Activated naive CD4-positive, alpha-beta T cell treated with Interleukin-2 at 50 U/mL for 16 hours (primary cell): ENCODE measurements around the gene GPRC5C.
"Not testable (repeated sequence)": the region's sequence is repeated elsewhere in the genome, so short reads cannot be mapped to it uniquely, and the experiment has no call there.

Experiments
- DNase-seq: peaks from one replicate; pipeline ENCODE4 v3.0.0-alpha.2; 2020

GPRC5C gene, protein sequence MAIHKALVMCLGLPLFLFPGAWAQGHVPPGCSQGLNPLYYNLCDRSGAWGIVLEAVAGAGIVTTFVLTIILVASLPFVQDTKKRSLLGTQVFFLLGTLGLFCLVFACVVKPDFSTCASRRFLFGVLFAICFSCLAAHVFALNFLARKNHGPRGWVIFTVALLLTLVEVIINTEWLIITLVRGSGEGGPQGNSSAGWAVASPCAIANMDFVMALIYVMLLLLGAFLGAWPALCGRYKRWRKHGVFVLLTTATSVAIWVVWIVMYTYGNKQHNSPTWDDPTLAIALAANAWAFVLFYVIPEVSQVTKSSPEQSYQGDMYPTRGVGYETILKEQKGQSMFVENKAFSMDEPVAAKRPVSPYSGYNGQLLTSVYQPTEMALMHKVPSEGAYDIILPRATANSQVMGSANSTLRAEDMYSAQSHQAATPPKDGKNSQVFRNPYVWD

DNA sequence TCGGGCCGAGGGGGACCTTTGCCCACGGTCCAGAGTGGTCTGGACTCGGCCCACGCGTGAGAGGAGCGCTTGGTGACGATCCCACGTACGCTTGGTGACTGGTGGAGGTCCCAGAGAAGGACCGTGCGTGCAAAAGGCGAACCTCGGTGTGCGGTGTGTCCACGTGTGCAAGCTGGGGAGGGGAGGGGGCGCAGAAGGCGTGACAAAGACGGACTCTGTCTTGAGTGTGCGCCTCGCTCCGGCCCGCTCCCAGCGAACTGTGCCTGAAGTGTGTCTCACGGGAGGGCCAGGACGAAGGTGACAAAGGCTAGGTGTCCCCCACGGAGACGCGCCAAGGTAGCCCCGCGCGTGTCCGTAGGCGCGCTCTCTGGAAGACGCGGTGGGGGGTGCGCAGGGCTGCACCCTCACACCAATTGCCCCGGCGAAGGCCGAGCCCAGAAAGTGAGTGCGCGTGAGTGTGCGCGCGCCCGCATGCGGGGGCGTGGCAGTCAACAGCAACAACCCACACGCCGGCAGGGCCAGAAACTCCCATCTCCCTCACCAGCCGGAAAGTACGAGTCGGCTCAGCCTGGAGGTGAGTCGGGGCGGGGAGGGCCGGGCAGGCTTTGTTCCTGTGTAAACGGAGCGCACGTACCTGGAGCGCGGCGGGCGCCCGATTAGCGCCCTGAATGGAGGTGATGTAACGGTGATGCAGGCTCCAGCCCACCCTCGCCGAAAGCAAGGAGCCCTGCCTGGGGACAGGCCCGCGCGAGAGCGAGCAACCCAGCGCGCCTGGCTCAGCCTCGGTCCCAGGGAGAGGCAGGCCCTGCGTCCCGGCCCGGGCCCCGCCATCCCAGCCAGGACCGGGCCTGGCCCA lies at the start of gene GPRC5C:
Gene GPRC5C, plus strand, starts transcription at position 521 of the 856 bp plus-strand sequence. CDS start 7,689 bp downstream, outside the sequence.
- peak; percentile 53 for DNase-seq

DNA sequence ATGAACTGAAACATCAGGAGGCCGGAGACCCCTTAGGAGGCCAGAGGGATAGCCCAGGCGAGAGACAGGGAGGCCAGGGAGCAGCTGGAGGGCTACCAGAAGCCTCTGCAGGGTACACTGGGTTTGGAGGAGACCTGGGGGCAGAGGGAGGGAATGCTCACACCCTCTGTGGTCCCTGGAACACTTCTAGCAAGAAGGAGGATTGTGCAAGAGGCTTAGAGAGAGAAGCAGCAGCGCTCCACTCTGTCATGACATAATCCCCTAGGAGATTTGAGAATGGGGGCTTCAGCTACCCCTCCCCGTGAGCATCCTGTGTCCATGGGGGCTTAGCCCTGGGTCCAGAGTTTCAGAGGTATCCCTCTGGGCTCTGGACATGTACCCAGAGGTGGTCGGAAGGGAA lies 48.7 kb upstream of the GPRC5C start:
- DNase-seq, result no peak

DNA sequence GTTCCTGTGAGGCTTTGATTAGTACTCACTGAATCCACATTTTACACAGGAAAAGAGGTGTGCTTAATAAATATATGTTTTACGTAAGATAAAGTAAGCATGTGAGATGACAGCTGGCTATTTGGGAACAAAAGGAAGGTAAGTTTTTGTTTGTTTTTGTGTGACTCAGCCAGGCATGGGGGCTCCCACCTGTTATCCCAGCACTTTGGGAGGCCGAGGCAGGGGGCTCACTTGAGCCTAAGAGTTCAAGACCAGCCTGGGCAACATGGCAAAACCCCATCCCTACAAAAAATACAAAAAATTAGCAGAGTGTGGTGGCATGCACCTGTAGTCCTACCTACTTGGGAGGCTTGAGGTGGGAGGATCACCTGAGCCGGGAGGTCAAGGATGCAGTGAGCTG lies 46.7 kb upstream of the GPRC5C start:
- no peak for DNase-seq

DNA sequence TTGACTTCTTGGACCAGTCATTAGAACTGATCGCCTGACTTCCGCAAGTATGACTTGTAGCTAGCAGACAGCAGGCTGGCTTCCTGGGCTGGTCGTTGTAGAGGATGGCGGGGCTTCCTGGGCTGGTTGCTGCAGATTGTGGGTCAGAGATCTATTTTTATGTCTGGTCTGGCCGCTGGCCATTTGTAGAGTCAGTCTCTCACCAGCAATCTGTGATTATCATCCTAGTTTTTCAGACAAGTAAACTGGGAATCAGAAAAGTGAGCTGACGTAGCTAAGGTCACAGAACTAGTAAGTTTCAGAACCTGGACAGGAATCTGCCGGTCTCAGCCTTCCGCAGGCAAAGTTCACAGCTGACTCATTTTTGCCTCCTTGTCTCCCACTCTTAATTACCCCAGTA lies 45.5 kb upstream of the GPRC5C start:
- DNase-seq, result no peak

DNA sequence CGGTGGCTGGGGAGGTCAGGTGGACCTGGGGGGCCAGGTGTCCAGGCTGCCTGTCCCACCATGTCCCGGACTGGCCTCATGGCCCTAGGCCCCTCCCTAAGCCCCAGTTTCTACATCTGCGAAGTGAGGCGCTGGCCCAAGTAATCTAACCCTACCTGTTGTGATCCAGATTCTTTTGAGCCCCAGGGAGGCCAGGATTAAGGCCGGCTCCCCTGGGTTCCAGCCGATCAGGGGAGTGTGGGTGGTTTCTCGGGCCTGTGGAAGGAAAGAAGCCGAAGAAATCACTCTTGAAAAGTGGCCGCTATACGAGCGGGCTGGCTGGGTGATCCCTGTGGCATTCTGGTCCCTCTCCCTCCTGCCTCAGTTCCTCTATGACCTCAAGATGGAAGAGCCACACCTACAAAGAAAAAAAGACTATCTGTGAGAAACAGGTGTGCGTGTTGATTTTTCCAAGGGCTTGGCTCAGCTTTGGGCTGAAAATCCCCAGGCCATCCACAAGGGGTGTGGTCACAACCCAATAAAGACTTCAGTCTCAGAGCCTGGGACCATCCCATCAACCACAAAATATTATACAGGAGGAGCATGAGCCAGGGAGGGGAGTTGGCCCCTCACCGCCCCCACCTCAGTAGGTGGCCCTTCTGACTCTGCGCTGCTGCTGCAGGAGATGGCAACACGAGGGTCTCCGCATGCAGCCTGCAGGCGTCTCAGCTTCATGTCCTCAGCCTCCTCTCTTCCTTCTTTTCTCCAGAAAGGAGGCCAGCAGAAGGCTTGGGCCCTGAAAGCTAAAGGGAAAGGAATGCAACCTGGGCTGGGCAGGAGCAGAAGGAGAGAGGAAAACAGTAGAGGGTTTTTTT lies 44.3 kb upstream of the GPRC5C start:
- DNase-seq, result no peak

DNA sequence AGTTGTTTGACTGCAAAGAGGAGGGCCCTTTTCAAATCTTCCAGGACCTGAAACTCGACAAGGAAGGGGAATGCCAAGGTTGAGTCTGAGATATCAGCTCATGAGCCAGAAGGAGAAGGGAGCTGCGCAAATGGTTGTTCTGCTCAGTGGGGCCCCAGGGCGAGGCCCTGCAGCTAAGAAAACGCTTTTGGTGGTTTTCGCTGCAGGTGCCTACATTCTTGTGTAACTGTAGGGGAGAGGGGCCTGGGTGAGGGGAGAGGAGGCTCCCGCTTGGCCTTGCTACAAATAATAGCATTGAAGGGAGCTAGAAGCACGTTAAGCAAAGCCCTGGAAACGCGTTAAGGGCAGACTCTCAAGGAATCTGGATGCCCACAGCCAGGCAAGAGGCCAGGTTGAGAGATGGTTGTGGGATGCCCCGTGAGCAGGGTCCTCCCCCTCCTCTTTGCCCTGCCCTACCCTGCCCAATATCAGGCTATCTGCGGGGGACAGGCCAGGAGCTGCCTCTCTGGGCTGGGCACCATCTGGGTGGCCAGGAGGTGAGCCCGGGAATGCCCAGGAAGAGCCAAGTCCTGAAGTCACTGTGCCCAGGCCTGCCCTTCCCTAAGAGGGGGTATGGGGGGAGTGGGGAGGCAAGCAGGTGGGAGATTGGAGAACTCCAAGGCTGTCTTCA lies 42.7 kb upstream of the GPRC5C start:
- DNase-seq, result no peak

DNA sequence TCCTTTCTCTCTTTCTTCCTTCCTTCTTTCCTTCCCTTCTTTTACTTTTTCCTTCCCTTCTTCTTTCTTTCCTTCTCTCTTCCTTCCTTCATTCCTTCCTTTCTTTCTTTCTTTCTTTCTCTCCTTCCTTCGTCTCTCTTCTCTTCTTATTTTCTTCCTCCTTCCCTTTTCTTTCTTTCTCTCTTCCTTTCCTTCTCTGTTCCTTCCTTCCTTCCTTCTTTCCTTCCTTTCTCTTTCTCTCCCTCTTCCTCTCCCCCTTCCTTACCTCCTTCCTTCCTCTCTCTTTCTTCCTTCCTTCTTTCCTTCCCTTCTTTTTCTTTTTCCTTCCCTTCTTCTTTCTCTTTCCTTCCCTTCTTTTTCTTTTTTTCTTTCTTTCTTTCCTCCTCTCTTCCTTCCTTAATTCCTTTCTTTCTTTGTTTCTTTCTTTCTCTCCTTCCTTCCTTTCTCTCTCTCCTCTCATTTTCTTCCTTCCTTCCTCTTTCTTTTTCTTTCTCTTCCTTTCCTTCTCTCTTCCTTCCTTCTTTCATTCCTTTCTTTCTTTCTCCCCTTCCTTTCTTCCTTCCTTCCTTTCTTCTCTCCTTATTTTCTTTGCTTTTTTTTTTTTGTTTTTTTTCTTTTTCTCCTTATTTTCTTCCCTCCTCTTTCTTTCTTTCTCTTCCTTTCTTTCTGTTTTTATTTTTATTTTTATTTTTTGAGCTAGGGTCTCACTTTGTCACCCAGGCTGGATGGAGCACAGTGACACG lies 41.8 kb upstream of the GPRC5C start:
- DNase-seq, result no peak

DNA sequence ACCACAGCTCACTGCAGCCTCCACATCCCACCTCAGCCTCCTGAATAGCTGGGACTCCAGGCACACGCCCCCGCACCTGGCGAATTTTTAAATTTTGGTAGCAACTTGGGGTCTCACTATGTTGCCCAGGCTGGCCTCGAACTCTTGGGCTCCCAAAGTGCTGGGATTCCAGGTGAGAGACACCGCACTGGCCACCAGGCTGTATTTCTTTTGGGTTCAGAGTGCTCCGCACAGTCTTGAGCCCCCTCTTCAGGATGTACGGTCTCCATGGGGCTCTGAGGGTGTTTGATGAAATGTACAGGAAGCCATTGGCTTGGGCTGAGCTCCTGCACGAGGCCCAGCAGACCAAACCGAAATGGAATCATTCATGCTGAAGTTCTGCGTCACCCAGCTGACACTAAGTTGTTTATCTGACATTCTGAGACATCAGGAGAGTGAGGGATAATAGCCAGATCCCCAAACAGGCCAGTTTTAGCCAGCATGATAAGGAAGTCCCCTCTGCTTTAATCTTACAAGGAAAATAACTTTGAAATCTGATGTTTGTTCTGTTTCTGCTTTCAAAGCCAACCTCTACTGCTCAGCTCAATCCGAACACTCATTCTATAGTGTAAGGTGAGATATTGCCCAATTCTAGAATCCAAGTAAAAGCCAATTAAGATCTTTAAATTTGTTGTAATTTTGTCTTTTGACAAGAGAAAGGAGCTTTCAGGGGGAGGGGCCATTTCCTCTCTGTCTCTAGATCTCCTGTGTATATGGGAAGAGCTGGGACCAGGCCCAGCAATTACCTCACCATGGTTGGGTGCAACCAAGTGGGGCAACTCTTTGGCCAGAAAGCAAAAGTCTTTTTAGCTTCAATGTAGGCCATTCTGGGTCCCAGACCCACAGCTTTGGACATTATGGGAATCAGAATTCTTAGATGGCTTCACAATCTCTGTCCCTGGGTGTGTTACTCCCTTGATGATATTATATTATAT lies 40.9 kb upstream of the GPRC5C start:
- no peak for DNase-seq

DNA sequence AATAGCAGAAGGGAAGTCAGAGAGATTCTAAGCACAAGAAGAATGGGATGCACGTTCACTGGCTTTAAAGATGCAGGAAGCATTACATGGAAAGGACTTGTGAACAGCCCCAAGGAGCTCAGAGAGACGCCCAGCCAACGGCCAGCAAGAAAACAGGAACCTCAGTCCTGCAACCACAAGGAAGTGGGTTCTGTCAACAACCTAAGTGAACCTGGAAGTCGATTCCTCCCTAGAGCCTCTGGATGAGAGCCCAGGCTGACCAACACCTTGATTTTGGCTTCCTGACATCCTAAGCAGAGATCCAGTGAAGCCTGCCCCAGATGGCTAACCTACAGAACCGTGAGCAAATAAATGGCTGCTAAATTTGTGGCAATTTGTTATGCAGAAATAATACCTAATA lies 40.1 kb upstream of the GPRC5C start:
- no peak for DNase-seq

DNA sequence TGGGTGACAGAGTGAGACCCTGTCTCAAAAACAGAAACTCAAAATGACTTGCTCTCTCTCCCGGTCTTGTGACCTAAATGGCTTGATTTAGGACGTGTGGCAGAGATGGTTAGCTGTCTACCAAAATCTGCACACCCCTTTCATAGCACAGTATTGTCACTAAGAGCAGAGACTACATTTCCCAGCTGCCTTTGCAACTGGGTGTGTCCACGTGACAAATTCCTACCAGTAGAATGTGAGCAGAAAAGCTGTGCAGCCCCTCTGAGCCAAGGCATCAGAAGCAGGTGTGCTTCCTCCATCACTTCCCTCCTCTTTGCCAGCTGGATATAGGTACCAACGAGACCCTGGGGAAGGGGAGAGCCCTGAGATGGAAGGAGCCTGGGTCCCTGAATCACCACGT lies 39.0 kb upstream of the GPRC5C start:
- DNase-seq, result no peak

DNA sequence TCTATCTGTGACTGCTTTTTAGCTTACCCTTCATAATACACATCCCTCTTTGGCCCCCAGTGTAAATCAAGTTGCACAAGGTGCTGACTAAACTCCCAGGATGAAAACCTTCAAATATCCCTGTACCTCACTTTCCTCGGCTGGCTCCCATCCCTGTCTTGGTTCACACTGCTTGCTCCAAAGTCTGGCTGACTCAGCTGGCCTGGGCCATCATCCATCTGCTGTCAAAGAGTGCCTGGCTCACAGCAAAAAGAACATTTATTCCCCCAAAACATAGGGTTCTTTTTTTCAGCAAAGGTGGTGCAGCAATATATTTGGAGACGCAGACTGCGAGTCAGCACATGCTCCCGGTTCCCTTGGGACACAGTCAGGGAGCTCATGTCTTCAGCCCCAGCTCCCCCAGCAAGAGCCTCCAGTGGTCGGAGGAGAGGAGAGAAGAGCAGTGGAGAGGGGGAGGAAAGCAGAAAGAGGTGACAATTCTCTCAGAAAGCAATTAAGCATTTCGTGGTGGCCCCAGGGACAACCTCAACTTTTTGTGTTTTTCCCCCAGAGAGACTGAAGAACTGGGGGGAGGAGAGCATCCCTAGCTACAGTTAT lies 38.4 kb upstream of the GPRC5C start:
- no peak for DNase-seq

DNA sequence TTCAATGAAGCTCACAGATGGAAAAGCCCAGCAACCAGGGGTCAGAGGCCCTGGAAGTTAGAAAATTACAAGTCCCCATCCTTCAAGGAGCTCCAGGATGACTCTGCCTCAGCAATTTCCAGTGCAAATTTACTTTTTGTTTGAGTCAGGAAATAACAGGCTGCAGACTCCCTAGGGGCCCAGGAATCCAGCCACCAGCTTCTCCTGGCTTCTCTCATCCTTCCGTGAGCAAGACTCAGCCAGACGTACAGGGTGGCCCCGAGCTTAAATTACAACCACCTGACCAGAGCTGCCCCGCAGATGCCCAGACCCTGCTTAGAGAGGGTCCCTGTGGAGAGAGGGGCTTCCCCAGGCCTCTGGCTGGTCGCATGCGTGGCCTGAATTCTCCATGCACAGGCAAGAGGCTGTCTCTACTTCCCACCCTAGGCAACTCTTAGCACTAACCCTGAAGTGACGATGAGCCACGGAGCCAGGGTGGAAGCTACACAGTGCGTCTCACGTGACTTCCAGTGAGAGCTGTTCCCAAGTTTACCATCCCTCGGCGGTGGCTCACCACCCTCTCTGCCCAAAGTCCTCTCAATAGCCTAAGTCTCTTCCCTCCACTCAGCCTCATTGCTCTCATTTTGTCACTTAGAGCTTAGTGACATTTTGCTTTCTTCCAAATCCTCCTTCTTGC lies 37.5 kb upstream of the GPRC5C start:
- DNase-seq, result no peak

DNA sequence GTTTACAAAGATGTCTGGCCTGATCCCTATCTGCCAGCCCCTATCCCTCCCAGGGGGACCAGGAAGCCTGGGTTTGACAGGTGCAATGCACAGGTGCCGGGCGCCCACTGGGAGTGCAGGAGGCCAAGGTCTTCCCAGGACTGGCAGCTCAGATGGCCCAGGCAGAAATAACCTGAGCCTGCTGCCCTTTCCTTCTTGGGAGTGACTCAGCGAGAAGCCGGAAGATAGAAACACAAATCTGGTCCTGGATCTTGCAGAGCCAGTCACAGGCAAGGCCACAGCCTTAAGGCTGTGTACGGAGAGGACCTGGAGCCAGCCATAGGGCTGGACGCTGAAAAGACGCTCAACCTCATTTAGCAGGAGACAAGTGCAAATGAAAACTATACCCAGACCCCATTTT lies 36.9 kb upstream of the GPRC5C start:
- DNase-seq, result no peak

DNA sequence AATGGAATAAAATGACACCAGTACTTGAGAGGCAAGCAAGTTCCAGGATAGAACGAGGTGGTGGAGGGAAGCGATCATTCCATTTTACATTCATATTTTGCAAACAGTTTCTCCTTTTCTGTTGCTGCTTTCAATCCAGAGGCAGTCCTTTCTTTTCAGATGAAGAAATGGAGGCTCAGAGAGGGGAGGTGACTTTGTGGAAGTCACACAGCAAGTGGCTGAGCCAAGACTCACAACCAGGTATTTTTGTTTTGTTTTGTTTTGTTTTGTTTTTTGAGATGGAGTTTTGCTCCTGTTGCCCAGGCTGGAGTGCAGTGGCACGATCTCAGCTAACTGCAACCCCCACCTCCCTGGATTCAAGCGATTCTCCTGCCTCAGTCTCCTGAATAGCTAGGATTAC lies 35.3 kb upstream of the GPRC5C start:
- DNase-seq, result no peak

DNA sequence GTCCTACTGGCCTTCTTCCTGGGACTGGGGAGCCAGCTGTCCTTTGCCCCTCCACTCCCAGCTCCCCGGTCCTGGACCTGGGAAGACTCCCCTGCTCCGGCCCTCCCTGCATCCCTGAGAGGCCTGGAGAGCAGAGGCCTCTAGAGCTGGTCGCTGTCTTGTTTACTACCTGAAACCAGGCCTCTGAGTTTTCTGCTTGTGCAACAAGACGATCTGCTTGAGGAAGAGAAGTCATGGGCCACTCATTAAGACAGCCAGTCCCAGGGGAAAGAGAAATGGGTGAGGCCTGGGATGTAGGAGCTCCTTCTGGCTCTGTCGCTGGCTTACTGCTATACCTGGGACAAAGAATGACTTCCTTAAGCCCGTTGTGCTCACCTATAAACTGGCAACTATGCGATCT lies 29.8 kb upstream of the GPRC5C start:
- DNase-seq, result no peak

DNA sequence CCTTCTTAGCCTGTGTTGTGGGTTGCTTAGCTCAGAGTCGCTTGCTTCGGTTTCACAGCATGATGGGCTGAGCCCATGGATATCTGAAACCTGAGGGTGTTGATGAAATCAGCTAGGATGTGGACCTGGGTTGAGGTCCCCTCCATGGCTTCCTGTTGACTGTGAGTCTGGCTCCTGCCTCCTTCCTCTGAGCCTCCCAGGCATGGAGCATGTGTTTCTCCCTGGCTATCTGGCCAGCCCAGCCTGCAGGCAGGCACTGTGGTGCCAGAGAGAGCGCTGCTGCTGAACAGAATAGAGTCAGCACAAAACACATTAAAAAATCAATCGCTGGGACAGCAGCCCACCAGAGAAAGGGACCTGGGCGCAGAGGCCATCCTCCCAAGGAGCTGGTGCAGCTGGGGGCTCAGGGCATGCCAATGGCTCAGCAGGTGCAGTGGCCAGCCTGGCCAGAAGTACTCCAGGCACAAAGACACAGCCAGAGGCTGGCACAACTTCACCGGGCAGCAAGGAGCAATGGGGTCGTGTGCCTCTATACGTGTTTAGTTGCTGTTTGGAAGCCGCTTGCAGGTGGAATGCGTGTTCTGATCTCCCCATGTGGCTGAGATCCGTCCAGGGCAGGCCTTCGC lies 28.3 kb upstream of the GPRC5C start:
- no peak for DNase-seq

DNA sequence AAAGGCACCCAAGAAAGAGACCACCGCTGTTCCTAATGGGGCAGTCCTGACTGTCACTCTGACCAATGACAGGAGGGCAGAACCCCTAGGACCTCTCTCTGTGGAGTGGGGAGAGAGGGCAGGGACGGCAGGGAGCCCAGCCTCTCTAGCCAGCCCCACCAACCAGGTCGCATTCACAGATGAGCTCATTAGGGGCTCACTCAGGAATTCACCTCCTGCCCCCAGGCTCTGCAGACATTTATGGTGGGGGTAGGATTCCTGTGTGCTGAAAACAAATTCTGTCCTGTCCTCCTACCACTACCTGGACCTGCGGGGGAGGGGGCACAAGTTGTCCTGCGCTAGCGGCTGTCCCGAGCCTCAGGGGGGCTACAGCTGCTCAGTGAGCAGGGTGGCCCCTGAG lies 27.7 kb upstream of the GPRC5C start:
- no peak for DNase-seq

DNA sequence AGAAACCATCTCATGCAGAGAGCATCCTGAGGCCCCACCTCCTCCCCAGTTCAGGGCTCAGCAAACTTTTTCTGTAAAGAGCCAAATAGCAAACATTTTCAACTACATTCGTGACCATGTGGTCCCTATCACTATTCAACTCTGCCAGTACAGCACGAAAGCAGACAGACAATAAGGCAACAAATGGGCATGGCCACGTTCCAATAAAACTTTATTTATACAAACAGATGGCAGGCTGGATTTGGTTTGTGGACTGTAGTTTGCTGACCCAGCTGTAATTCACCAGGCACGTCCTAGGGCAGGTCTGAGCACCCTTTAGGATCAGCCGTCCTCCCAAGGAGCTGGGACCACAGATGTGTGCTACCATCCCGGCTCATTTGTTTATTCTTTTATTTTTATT lies 27.1 kb upstream of the GPRC5C start:
- DNase-seq, result no peak

DNA sequence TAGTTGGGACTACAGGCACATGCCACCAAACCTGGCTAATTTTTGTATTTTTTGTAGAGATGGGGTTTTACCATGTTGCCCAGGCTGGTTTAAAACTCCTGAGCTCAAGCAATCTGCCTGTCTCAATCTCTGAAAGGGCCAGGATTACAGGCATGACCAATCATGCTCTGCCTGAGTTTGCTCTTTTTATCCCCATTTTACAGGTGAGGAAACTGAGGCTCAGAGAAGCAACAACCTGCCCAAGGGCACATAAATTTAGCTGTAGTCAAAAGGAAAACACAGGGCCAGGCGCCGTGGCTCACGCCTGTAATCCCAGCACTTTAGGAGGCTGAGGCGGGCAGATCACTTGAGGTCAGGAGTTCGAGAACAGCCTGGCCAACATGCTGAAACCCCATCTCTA lies 26.6 kb upstream of the GPRC5C start:
- DNase-seq, result not testable (repeated sequence)
